Rectal smooth muscle tissue (tissue), 1 donor: ENCODE results near the gene SPATA9.

Source experiments
- H3K27ac ChIP-seq: one replicate; pipeline ENCODE4 v1.7.0; 2013; ENCODE audit warnings: low read depth, low read length, inconsistent platforms
- H3K27me3 ChIP-seq: one replicate; pipeline ENCODE4 v1.7.0; 2013; ENCODE audit warnings: low read length; ENCODE audit not compliant: control insufficient read depth, insufficient read depth
- H3K36me3 ChIP-seq: one replicate; pipeline ENCODE4 v1.7.0; 2013; ENCODE audit warnings: low read length; ENCODE audit not compliant: control insufficient read depth, insufficient read depth
- H3K4me1 ChIP-seq: one replicate; pipeline ENCODE4 v1.7.0; 2013; ENCODE audit warnings: low read length; ENCODE audit not compliant: control insufficient read depth, insufficient read depth
- H3K4me3 ChIP-seq: one replicate; pipeline ENCODE4 v1.7.0; 2013; ENCODE audit warnings: low read length
- H3K9ac ChIP-seq: one replicate; pipeline ENCODE4 v1.7.0; 2013; ENCODE audit warnings: low read length

The SPATA9 gene

DNA sequence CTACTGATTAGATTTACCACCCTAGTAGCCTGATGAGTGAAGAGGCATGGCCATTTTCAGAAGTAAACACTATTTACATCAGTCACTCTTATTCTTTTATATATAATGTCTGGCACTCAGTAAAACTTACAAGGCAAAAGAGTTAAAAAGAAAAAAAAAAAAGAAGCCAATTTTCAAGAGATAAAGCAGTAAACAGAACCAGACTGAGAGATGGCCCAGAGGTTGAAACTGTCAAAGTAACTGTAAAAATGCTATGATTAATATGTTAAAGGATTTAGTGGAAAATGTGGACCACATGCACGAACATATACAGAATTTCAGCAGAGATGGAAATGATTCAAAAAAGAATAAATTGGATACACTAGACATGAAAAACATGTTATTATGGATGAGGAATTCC lies 69.3 kb downstream of the SPATA9 start:
- H3K4me3 ChIP-seq, result no peak overlapping the region
- no peaks in the 10 kb centered on the region for H3K27me3 ChIP-seq
- no peaks in the 10 kb centered on the region for H3K4me1 ChIP-seq
- no peak overlapping the region for H3K9ac ChIP-seq
- H3K27ac ChIP-seq, result no peak overlapping the region
- no peaks in the 10 kb centered on the region for H3K36me3 ChIP-seq

DNA sequence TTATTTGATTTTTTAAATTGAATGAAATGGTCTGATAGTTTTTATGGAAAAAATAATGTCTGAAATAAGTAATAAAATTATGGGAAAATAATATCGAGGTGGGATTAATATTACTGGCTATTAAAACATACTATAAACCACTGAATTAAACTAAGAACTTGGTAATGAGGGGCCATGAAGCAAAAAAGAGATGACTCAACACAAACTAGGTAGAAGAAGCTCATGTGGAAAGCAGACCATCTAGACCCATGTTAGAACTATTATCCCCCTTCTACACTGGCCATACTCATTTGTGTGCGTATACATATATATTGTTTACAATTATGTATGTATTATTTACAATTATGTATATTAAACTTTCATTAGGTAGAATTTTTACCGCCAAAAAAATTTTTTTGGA lies 71.4 kb downstream of the SPATA9 start:
- no peak overlapping the region for H3K4me3 ChIP-seq
- H3K36me3 ChIP-seq, result no peaks in the 10 kb centered on the region
- no peak overlapping the region for H3K9ac ChIP-seq
- H3K27me3 ChIP-seq, result no peaks in the 10 kb centered on the region
- no peak overlapping the region for H3K27ac ChIP-seq
- H3K4me1 ChIP-seq, result no peaks in the 10 kb centered on the region

DNA sequence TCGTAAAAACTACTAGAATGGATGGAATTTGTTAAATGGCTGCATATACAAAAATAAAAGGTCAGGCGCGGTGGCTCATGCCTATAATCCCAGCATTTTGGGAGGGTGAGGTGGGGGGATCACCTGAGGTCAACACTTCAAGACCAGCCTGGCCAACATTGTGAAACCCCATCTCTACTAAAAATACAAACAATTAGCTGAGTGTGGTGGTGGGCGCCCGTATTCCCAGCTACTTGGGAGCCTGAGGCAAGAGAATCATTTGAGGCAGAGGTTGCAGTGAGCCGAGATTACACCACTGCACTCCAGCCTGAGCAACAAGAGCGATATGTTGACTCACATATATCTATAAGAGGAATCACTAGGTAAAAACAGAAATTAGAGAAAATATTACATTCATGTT lies 72.2 kb downstream of the SPATA9 start:
- no peaks in the 10 kb centered on the region for H3K27me3 ChIP-seq

DNA sequence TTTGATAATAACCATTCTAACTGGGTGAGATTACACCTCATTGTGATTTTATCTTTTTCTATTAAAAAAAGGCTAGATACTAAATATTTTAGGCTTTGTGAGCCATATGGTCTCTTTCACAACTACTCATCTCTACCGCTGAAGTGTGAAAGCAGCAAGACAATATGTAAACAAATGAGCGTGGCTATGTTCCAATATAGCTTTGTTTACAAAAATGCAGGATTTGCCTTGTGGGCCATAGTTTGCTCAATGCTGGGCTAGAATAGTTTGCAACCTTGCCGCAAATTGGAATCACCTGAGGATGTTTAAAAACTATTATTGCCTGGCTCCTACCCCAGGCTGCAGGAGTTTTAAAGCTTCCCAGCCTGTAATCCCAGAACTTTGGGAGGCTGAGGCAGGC lies 73.1 kb downstream of the SPATA9 start:
- Histone ChIP-seq H3K36me3 (no peaks in the 10 kb centered on the region), H3K4me3 (no peak overlapping the region), H3K4me1 (no peaks in the 10 kb centered on the region), H3K27ac (no peak overlapping the region), H3K9ac (no peak overlapping the region), H3K27me3 (no peaks in the 10 kb centered on the region)

More for the DNA sequence above, 72.2 kb downstream of the SPATA9 start:
- H3K36me3 ChIP-seq, result no peaks in the 10 kb centered on the region
- H3K4me1 ChIP-seq, result no peaks in the 10 kb centered on the region
- H3K27ac ChIP-seq, result no peak overlapping the region
- H3K9ac ChIP-seq, result no peak overlapping the region
- no peak overlapping the region for H3K4me3 ChIP-seq
